WTC11 (cell line): Measurements from ENCODE around the gene RNF19B. TPM values are rescaled to one million over a fixed set of nuclear protein-coding genes. Genes with fewer than 3 reads are reported as not detected.

Source experiments
- ATAC-seq: fragments of 200-7000 bp; cut with Tn5 transposase; 2 replicates; pipeline ENCODE4 v1.10.0; 2021; ENCODE audit warnings: mild to moderate bottlenecking, moderate library complexity
- CTCF ChIA-PET: fragments of 300-600 bp; sonication (Branson Sonifier 250); formaldehyde crosslinking; loops from one replicate; lab custom pipeline; 2021; ENCODE audit warnings: antibody characterized with exemption; lab: Charles Lee
- POLR2A ChIA-PET: fragments of 350-600 bp; sonication (Branson Sonifier 250); formaldehyde crosslinking; loops from one replicate; lab custom pipeline; 2021; ENCODE audit warnings: antibody characterized with exemption; lab: Charles Lee
- DNase-seq: peaks from one replicate; pipeline ENCODE4 v3.0.0; 2021; ENCODE audit warnings: low spot score
- H3K27ac Mint-ChIP-seq: 2 replicates; pipeline ENCODE4 v1.8.0; 2021; ENCODE audit warnings: mixed read lengths
- H3K27me3 Mint-ChIP-seq: 2 replicates; pipeline ENCODE4 v1.8.0; 2021; ENCODE audit warnings: low read depth, mild to moderate bottlenecking, moderate library complexity, mixed read lengths
- H3K36me3 Mint-ChIP-seq: 2 replicates; pipeline ENCODE4 v1.8.0; 2021; ENCODE audit warnings: mixed read lengths
- H3K4me1 Mint-ChIP-seq: 2 replicates; pipeline ENCODE4 v1.8.0; 2022; ENCODE audit warnings: mixed read lengths
- H3K4me3 Mint-ChIP-seq: 2 replicates; pipeline ENCODE4 v1.8.0; 2021; ENCODE audit warnings: mild to moderate bottlenecking, moderate library complexity, mixed read lengths
- H3K9me3 Mint-ChIP-seq: 2 replicates; pipeline ENCODE4 v1.8.0; 2021; ENCODE audit warnings: mixed read lengths
- ARID4B ChIP-seq: sonication (generic); formaldehyde crosslinking; IDR thresholded peaks from 2 replicates; pipeline ENCODE4 v1.8.0; 2023; ENCODE audit warnings: missing genetic modification reagents, mild to moderate bottlenecking, borderline replicate concordance
- ATF3 ChIP-seq: sonication (generic); formaldehyde crosslinking; conservative IDR thresholded peaks from 2 replicates; pipeline ENCODE4 v1.8.1; 2022; ENCODE audit warnings: mild to moderate bottlenecking, missing genetic modification reagents
- CREB1 ChIP-seq: sonication (generic); formaldehyde crosslinking; IDR thresholded peaks from 2 replicates; pipeline ENCODE4 v1.8.0; 2023; ENCODE audit warnings: mild to moderate bottlenecking, missing genetic modification reagents
- CREM ChIP-seq: sonication (generic); formaldehyde crosslinking; IDR thresholded peaks from 2 replicates; pipeline ENCODE4 v1.8.1; 2022; ENCODE audit warnings: mild to moderate bottlenecking, missing genetic modification reagents, moderate library complexity
- E2F4 ChIP-seq: sonication (generic); formaldehyde crosslinking; IDR thresholded peaks from 2 replicates; pipeline ENCODE4 v1.8.1; 2022; ENCODE audit warnings: low read depth, mild to moderate bottlenecking, moderate library complexity, missing genetic modification reagents, borderline replicate concordance
- E2F5 ChIP-seq: sonication (generic); formaldehyde crosslinking; IDR thresholded peaks from 2 replicates; pipeline ENCODE4 v1.8.1; 2022; ENCODE audit warnings: mild to moderate bottlenecking, moderate library complexity, missing genetic modification reagents
- ELF4 ChIP-seq: sonication (generic); formaldehyde crosslinking; IDR thresholded peaks from 2 replicates; pipeline ENCODE4 v1.8.1; 2022; ENCODE audit warnings: low read depth, mild to moderate bottlenecking, moderate library complexity, missing genetic modification reagents
- GRHL2 ChIP-seq: fragments of 250-450 bp; sonication (Bioruptor Pico); IDR thresholded peaks from 2 replicates; pipeline ENCODE4 v1.8.0; 2022; ENCODE audit warnings: mild to moderate bottlenecking, moderate library complexity; ENCODE audit not compliant: insufficient replicate concordance, severe bottlenecking
- HMGXB4 ChIP-seq: sonication (generic); formaldehyde crosslinking; IDR thresholded peaks from 2 replicates; pipeline ENCODE4 v1.8.1; 2023; ENCODE audit warnings: mild to moderate bottlenecking, moderate library complexity, missing genetic modification reagents
- IRF2 ChIP-seq: sonication (generic); formaldehyde crosslinking; IDR thresholded peaks from 2 replicates; pipeline ENCODE4 v1.8.0; 2022; ENCODE audit warnings: low read depth, missing genetic modification reagents, borderline replicate concordance
- NFATC4 ChIP-seq: fragments of 250-450 bp; sonication (Bioruptor Pico); IDR thresholded peaks from 2 replicates; pipeline ENCODE4 v1.9.0; 2021; ENCODE audit warnings: mild to moderate bottlenecking
- NFYB ChIP-seq: sonication (generic); formaldehyde crosslinking; conservative IDR thresholded peaks from 2 replicates; pipeline ENCODE4 v1.8.0; 2022; ENCODE audit warnings: low read depth, missing genetic modification reagents
- NR3C1 ChIP-seq: sonication (generic); formaldehyde crosslinking; conservative IDR thresholded peaks from 2 replicates; pipeline ENCODE4 v1.8.1; 2023; ENCODE audit warnings: low read depth, mild to moderate bottlenecking, missing genetic modification reagents
- OVOL2 ChIP-seq: fragments of 250-450 bp; sonication (Bioruptor Pico); IDR thresholded peaks from 2 replicates; pipeline ENCODE4 v1.9.0; 2021; ENCODE audit warnings: mild to moderate bottlenecking, borderline replicate concordance
- PRDM15 ChIP-seq: sonication (generic); formaldehyde crosslinking; IDR thresholded peaks from 2 replicates; pipeline ENCODE4 v1.8.0; 2022; ENCODE audit warnings: missing genetic modification reagents
- PRRX2 ChIP-seq: fragments of 250-450 bp; sonication (Bioruptor Pico); IDR thresholded peaks from 2 replicates; pipeline ENCODE4 v1.8.0; 2021; ENCODE audit warnings: mild to moderate bottlenecking
- RELA ChIP-seq: sonication (generic); formaldehyde crosslinking; IDR thresholded peaks from 2 replicates; pipeline ENCODE4 v1.8.1; 2022; ENCODE audit warnings: missing genetic modification reagents, mild to moderate bottlenecking, borderline replicate concordance
- ZMAT4 ChIP-seq: fragments of 250-450 bp; sonication (Bioruptor Pico); IDR thresholded peaks from 2 replicates; pipeline ENCODE4 v1.9.0; 2021; ENCODE audit warnings: mild to moderate bottlenecking
- ZNF138 ChIP-seq: sonication (generic); formaldehyde crosslinking; conservative IDR thresholded peaks from 2 replicates; pipeline ENCODE4 v1.8.1; 2022; ENCODE audit warnings: mild to moderate bottlenecking, moderate library complexity, missing genetic modification reagents
- total RNA-seq: library from RNA; stranded (reverse); gene quantifications from 3 replicates; pipeline ENCODE4 v1.2.3, GENCODE V29; 2021

RNF19B gene
- total RNA-seq, 1 experiment from 2014 or later, result 21.9 TPM

- TF ChIP-seq ZNF138 (CRISPR knock-in tag), result no peak
- no peak for TF ChIP-seq PRRX2 (CRISPR knock-in tag)
- TF ChIP-seq CREB1 (CRISPR knock-in tag), result no peak
- no peak for TF ChIP-seq HMGXB4 (CRISPR knock-in tag)
- TF ChIP-seq E2F5 (CRISPR knock-in tag), result no peak
- no peak for TF ChIP-seq PRDM15 (CRISPR knock-in tag)
- no peak for TF ChIP-seq NFATC4 (CRISPR knock-in tag)
- TF ChIP-seq RELA (CRISPR knock-in tag), result no peak
These were observed 16.3 kb downstream of the RNF19B start (continued) for GRCh38 chr1:32948390-32948722.

- peaks cover 31% of the 10 kb centered on the region for H3K36me3 Mint-ChIP-seq
- ChIA-PET CTCF (interaction anchor here (1.1 kb wide), 1 partner anchor 138 kb away, joined by 3 read pairs; no protein-coding TSS in a partner anchor), POLR2A (no interaction called here)
- TF ChIP-seq E2F4, result no peak
- no peak for TF ChIP-seq IRF2 (CRISPR knock-in tag)
- no peak for TF ChIP-seq NR3C1
- ATAC-seq, result no peak
- no peaks in the 10 kb centered on the region for H3K9me3 Mint-ChIP-seq
- no peak for DNase-seq
- H3K4me1 Mint-ChIP-seq, result no peaks in the 10 kb centered on the region
- H3K27ac Mint-ChIP-seq, result no peak overlapping the region
- H3K4me3 Mint-ChIP-seq, result no peak overlapping the region
- H3K27me3 Mint-ChIP-seq, result no peaks in the 10 kb centered on the region
These were observed 16.8 kb downstream of the RNF19B start for GRCh38 chr1:32947669-32948389.

GRCh38 chr1:32946413-32946812 lies 18.2 kb downstream of the RNF19B start:
- no peak for DNase-seq
- no peaks in the 10 kb centered on the region for H3K9me3 Mint-ChIP-seq
- no peak overlapping the region for H3K27ac Mint-ChIP-seq
- no peaks in the 10 kb centered on the region for H3K27me3 Mint-ChIP-seq
- ChIA-PET POLR2A (no interaction called here), CTCF (no interaction called here)
- ATAC-seq, result no peak
- peaks cover 36% of the 10 kb centered on the region for H3K36me3 Mint-ChIP-seq
- no peaks in the 10 kb centered on the region for H3K4me1 Mint-ChIP-seq
- H3K4me3 Mint-ChIP-seq, result no peak overlapping the region
- TF ChIP-seq ELF4 (CRISPR knock-in tag), result no peak
- no peak for TF ChIP-seq NFYB
- no peak for TF ChIP-seq GRHL2 (CRISPR knock-in tag)
- TF ChIP-seq ZMAT4 (CRISPR knock-in tag), result no peak
- TF ChIP-seq ARID4B, result no peak
- no peak for TF ChIP-seq PRRX2 (CRISPR knock-in tag)
- TF ChIP-seq CREM (CRISPR knock-in tag), result no peak
- no peak for TF ChIP-seq ATF3 (CRISPR knock-in tag)
- no peak for TF ChIP-seq OVOL2
